Mucosa of rectum (tissue), 2 donors: ENCODE results near the gene GNG2.

Experiments used
- H3K27ac ChIP-seq, 2 donors: one replicate each; pipeline ENCODE4 v1.7.0; 2013; ENCODE audit warnings: inconsistent platforms in 2 of 2, low read depth in 2 of 2, low read length in 2 of 2
- H3K27me3 ChIP-seq, 2 donors: one replicate each; pipeline ENCODE4 v1.7.0; 2013; ENCODE audit warnings: low read length in 2 of 2; ENCODE audit not compliant: control insufficient read depth in 2 of 2, insufficient read depth in 2 of 2
- H3K36me3 ChIP-seq, 2 donors: one replicate each; pipeline ENCODE4 v1.7.0; 2013; ENCODE audit warnings: low read length in 2 of 2; ENCODE audit not compliant: control insufficient read depth in 2 of 2, insufficient read depth in 2 of 2
- H3K4me1 ChIP-seq, 2 donors: one replicate each; pipeline ENCODE4 v1.7.0; 2013; ENCODE audit warnings: low read length in 2 of 2, mild to moderate bottlenecking in 1 of 2; ENCODE audit not compliant: control insufficient read depth in 2 of 2, insufficient read depth in 2 of 2
- H3K4me3 ChIP-seq, 2 donors: one replicate each; pipeline ENCODE4 v1.7.0; 2013; ENCODE audit warnings: low read length in 2 of 2
- H3K9ac ChIP-seq, 2 donors: one replicate each; pipeline ENCODE4 v1.7.0; 2013; ENCODE audit warnings: low read length in 2 of 2, low read depth in 1 of 2, mild to moderate bottlenecking in 1 of 2
- H3K9me3 ChIP-seq, 2 donors: one replicate each; pipeline ENCODE4 v1.7.0; 2013; ENCODE audit warnings: low read length in 2 of 2; ENCODE audit not compliant: control insufficient read depth in 2 of 2
- donor health status: healthy.
- donor health status: Normal muscosa, but diverticular disease.

Gene GNG2

DNA sequence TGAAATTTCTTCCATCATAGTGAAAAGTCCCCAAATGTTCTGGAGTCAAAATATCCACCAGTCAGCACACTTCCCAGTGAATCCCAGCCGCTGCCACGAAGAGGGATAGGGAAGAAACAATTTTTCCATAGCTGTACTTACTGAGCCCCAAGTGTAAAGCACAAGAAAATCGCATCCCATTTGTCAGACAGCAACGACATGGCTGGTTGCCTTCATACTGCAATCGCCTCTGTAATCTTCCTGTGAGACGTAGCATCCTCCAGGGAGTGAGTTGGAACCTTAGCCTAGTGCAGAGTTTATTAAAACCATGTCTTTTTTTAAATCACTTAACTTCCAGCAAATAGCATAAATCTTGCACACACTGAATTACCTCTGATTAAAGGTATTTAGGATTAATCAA, 56.8 kb downstream of the GNG2 start:
- no peaks in the 10 kb centered on the region for H3K36me3 ChIP-seq
- no peak overlapping the region for H3K4me3 ChIP-seq
- H3K27ac ChIP-seq, result no peak overlapping the region
- H3K4me1 ChIP-seq, result no peaks in the 10 kb centered on the region
- no peaks in the 10 kb centered on the region for H3K9me3 ChIP-seq
- no peak overlapping the region for H3K9ac ChIP-seq
- no peaks in the 10 kb centered on the region for H3K27me3 ChIP-seq

DNA sequence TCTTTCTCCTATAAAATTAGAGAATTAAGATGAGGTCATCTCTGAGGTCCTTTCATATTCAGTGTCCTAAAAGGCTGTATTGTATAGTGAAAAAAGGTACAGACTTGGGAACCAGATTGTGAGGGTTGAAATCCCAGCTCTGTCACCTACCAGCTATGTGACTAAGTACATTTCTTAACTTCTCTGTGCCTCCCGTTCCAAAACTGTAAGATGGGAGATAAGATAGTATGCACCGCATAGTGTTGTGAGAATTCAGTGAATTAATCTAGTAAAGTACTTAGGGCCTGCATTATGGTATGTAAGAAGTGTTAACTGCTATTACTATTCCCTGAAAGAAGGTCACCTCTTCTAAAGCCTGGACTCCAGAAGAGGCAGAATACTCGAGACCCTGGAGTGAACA, 60.6 kb downstream of the GNG2 start:
- no peaks in the 10 kb centered on the region for H3K4me1 ChIP-seq
- H3K36me3 ChIP-seq, result no peaks in the 10 kb centered on the region
- H3K4me3 ChIP-seq, result no peak overlapping the region
- H3K27ac ChIP-seq, result no peak overlapping the region
- H3K27me3 ChIP-seq, result no peaks in the 10 kb centered on the region
- no peak overlapping the region for H3K9ac ChIP-seq
- H3K9me3 ChIP-seq, result no peaks in the 10 kb centered on the region

DNA sequence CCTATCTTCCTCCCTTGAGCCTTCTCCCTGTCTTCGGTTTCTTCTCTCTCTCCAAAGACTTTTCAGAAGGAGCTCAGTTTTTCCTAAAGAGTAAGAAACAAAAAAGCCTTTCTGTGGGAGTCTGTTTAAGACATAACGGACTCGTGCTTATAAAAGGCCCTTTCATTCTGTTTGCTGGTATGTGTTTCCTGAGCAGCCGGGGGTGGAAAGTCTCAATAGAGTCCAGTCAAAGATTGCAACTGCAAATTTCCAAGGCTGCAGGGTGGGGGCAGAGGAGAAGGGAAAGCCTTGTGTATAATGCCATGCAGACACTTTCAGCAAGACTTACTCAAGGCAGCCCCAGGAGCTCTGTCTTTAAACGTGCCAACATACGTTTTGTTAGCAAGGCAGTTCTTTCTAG, 62.2 kb downstream of the GNG2 start:
- Histone ChIP-seq H3K4me3 (no peak overlapping the region), H3K9me3 (no peaks in the 10 kb centered on the region), H3K36me3 (no peaks in the 10 kb centered on the region), H3K27me3 (no peaks in the 10 kb centered on the region), H3K9ac (no peak overlapping the region), H3K4me1 (no peaks in the 10 kb centered on the region), H3K27ac (no peak overlapping the region)

GRCh38 chr14:51924600-51924999, 64.2 kb downstream of the GNG2 start:
- Histone ChIP-seq H3K4me1 (no peaks in the 10 kb centered on the region), H3K9ac (no peak overlapping the region), H3K27me3 (no peaks in the 10 kb centered on the region), H3K27ac (no peak overlapping the region), H3K4me3 (no peak overlapping the region), H3K36me3 (no peaks in the 10 kb centered on the region), H3K9me3 (no peaks in the 10 kb centered on the region)

- no peaks in the 10 kb centered on the region for H3K27me3 ChIP-seq
- no peaks in the 10 kb centered on the region for H3K36me3 ChIP-seq
- no peak overlapping the region for H3K27ac ChIP-seq
- H3K4me1 ChIP-seq, result peaks cover 0 to 2% of the 10 kb centered on the region in 2 donors
- H3K9me3 ChIP-seq, result no peaks in the 10 kb centered on the region
- H3K4me3 ChIP-seq, result no peak overlapping the region
- H3K9ac ChIP-seq, result no peak overlapping the region
These were observed 65.6 kb downstream of the GNG2 start for GRCh38 chr14:51925980-51926379.

- no peaks in the 10 kb centered on the region for H3K36me3 ChIP-seq
- H3K9me3 ChIP-seq, result no peaks in the 10 kb centered on the region
- H3K4me1 ChIP-seq, result peaks cover 0 to 2% of the 10 kb centered on the region in 2 donors
- H3K9ac ChIP-seq, result no peak overlapping the region
- H3K27ac ChIP-seq, result no peak overlapping the region
- H3K4me3 ChIP-seq, result no peak overlapping the region
- H3K27me3 ChIP-seq, result no peaks in the 10 kb centered on the region
These were observed 66.0 kb downstream of the GNG2 start for GRCh38 chr14:51926449-51926848.

DNA sequence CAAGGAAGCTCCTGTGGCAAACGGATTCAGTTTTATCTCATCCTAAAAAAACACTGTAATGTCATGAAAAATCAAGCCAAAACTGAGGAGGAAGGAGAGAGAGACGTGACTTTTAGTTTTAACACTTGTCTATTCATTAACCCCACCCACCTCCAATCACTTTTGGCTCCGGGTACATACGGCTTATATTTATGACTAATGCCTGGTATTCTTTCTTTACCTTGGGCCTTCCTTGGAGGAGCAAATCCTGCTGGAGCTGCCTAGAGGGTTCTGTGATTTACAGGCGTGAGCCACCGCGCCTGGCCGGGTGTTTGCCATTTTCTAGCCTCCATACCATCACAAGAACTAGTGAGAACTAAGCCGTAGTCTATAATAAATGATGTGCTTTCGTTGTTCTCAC, 68.2 kb downstream of the GNG2 start:
- Histone ChIP-seq H3K4me3 (no peak overlapping the region), H3K4me1 (peaks cover 0 to 2% of the 10 kb centered on the region in 2 donors), H3K9ac (no peak overlapping the region), H3K9me3 (no peaks in the 10 kb centered on the region), H3K27me3 (no peaks in the 10 kb centered on the region), H3K36me3 (no peaks in the 10 kb centered on the region), H3K27ac (no peak overlapping the region)

DNA sequence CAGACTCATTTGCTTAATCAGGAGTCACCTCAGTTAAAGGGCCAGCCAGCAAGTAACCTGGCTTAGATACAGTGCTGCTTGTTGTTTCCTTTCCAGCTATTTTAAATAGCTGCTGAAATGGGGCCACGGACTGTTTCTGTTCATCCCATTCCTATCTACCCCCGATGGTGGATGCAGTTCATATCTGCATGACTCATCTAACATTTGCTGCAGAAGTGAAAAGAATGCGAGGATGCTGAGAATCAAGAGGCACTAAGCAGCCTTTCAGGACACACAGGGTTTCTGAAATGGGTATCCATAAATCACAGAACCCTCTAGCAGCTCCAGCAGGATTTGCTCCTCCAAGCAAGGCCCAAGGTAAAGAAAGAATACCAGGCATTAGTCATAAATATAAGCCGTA, 68.8 kb downstream of the GNG2 start:
- H3K9ac ChIP-seq, result no peak overlapping the region
- H3K27ac ChIP-seq, result no peak overlapping the region

GRCh38 chr14:51929910-51930682, 69.7 kb downstream of the GNG2 start:
- no peaks in the 10 kb centered on the region for H3K9me3 ChIP-seq
- no peak overlapping the region for H3K4me3 ChIP-seq
- H3K27me3 ChIP-seq, result no peaks in the 10 kb centered on the region
- no peak overlapping the region for H3K27ac ChIP-seq
- H3K4me1 ChIP-seq, result peaks cover 0 to 2% of the 10 kb centered on the region in 2 donors
- no peaks in the 10 kb centered on the region for H3K36me3 ChIP-seq
- H3K9ac ChIP-seq, result no peak overlapping the region

More for the DNA sequence above, 68.8 kb downstream of the GNG2 start:
- H3K9me3 ChIP-seq, result no peaks in the 10 kb centered on the region
- no peaks in the 10 kb centered on the region for H3K27me3 ChIP-seq
- no peaks in the 10 kb centered on the region for H3K36me3 ChIP-seq
- peaks cover 0 to 2% of the 10 kb centered on the region in 2 donors for H3K4me1 ChIP-seq
- H3K4me3 ChIP-seq, result no peak overlapping the region

GRCh38 chr14:51931308-51931707, 70.9 kb downstream of the GNG2 start:
- Histone ChIP-seq H3K9ac (no peak overlapping the region), H3K4me1 (peaks cover 0 to 2% of the 10 kb centered on the region in 2 donors), H3K27ac (no peak overlapping the region), H3K9me3 (no peaks in the 10 kb centered on the region), H3K36me3 (no peaks in the 10 kb centered on the region), H3K27me3 (no peaks in the 10 kb centered on the region), H3K4me3 (no peak overlapping the region)
